Suprapubic skin (tissue), 4 donors: ENCODE data around the gene CADM4. TPM values are rescaled to one million over a fixed set of nuclear protein-coding genes. Genes with fewer than 3 reads are reported as not detected.

Experiments
- DNase-seq, 2 donors: peaks; one replicate each; pipeline ENCODE4 v3.0.0-alpha.2; 2019; ENCODE audit warnings: low spot score in 2 of 2
- H3K27ac ChIP-seq: fragments of 200-600 bp; sonication (generic); one replicate; pipeline ENCODE4 v1.5.1; 2019
- H3K27me3 ChIP-seq: fragments of 200-600 bp; sonication (generic); one replicate; pipeline ENCODE4 v1.5.1; 2019
- H3K36me3 ChIP-seq: fragments of 200-600 bp; sonication (generic); one replicate; pipeline ENCODE4 v1.5.1; 2019
- H3K4me1 ChIP-seq: fragments of 200-600 bp; sonication (generic); one replicate; pipeline ENCODE4 v1.5.1; 2019
- H3K4me3 ChIP-seq: fragments of 200-600 bp; sonication (generic); one replicate; pipeline ENCODE4 v1.5.1; 2019; ENCODE audit warnings: mild to moderate bottlenecking
- H3K9me3 ChIP-seq: fragments of 200-600 bp; sonication (generic); one replicate; pipeline ENCODE4 v1.5.1; 2019
- EP300 ChIP-seq: sonication (generic); formaldehyde crosslinking; IDR thresholded peaks from one replicate; pipeline ENCODE4 v1.6.1; 2017; ENCODE audit warnings: antibody characterized with exemption
- POLR2A ChIP-seq, 2 donors: fragments of 450-650 bp; IDR thresholded peaks; one replicate each; pipeline ENCODE4 v1.6.1; 2017; ENCODE audit warnings: antibody characterized with exemption in 2 of 2, mild to moderate bottlenecking in 2 of 2, moderate library complexity in 2 of 2
- POLR2AphosphoS5 ChIP-seq, 3 donors: sonication (generic); formaldehyde crosslinking; IDR thresholded peaks; one replicate each; pipeline ENCODE4 v1.6.1; 2017; ENCODE audit warnings: antibody characterized with exemption in 3 of 3
- WGBS: methylation state at CpG from one replicate; pipeline ENCODE4 v1.1.5; 2018; 5-methylcytosine and 5-hydroxymethylcytosine counted together
- total RNA-seq, 4 donors: library from RNA; depleted of rRNA; stranded (reverse); fragments of >200 nt; gene quantifications; one replicate each; pipeline ENCODE4 v1.1.0, GENCODE V29; 2016
- TF ChIP-seq, protein P1 (sequence below), 2 donors: fragments of 200-600 bp in 1 of 2; fragments of 450-650 bp in 1 of 2; sonication (generic) in 1 of 2; IDR thresholded peaks; one replicate each; pipeline ENCODE4 v1.5.1; 2016 to 2019; ENCODE audit warnings: antibody characterized with exemption in 2 of 2, mild to moderate bottlenecking in 1 of 2, moderate library complexity in 1 of 2

Gene CADM4
- total RNA-seq, 4 donors from 2014 or later: 14.1 to 23.8 (median 15.7) TPM

- 80% methylated on average over 7 of the region's 7 CpGs for whole genome bisulfite sequencing
- no peaks in the 10 kb centered on the region for H3K36me3 ChIP-seq
- H3K4me3 ChIP-seq: peak overlapping the region; percentile 44
- no peak for TF ChIP-seq POLR2AphosphoS5 (IDR thresholded peaks at IDR 0.05)
- TF ChIP-seq, protein P1, sequence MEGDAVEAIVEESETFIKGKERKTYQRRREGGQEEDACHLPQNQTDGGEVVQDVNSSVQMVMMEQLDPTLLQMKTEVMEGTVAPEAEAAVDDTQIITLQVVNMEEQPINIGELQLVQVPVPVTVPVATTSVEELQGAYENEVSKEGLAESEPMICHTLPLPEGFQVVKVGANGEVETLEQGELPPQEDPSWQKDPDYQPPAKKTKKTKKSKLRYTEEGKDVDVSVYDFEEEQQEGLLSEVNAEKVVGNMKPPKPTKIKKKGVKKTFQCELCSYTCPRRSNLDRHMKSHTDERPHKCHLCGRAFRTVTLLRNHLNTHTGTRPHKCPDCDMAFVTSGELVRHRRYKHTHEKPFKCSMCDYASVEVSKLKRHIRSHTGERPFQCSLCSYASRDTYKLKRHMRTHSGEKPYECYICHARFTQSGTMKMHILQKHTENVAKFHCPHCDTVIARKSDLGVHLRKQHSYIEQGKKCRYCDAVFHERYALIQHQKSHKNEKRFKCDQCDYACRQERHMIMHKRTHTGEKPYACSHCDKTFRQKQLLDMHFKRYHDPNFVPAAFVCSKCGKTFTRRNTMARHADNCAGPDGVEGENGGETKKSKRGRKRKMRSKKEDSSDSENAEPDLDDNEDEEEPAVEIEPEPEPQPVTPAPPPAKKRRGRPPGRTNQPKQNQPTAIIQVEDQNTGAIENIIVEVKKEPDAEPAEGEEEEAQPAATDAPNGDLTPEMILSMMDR (IDR thresholded peaks at IDR 0.05): no peak
- no peak for TF ChIP-seq EP300
- no peak for TF ChIP-seq POLR2A (IDR thresholded peaks at IDR 0.05)
- no peak for DNase-seq
- H3K4me1 ChIP-seq: peaks cover 20% of the 10 kb centered on the region
- peak overlapping the region; percentile 15 for H3K27ac ChIP-seq
- no peaks in the 10 kb centered on the region for H3K9me3 ChIP-seq
- H3K27me3 ChIP-seq: no peaks in the 10 kb centered on the region
Observed at GRCh38 chr19:43581467-43581866, 58.2 kb downstream of the CADM4 start.

DNA sequence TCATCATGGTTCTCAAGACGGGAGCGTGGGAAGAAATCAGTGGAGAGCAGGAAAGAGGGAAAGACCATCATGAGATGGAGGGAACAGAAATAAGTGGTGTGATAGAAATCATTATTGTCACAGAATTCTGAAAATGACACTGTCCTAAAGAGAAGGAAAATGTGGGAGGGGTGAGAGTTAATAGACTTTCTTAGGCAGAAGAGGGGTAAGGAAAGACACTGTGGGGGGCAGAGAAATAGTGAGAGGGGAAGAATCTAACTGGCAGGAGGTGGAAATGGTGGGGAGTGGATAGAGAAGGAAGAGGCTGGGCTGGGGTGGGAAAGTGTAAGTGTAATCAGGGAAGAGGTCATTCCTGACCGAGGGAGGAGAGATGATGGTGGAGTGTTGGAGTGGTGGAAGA is 60.9 kb downstream of the CADM4 start:
- H3K27me3 ChIP-seq: no peaks in the 10 kb centered on the region
- H3K36me3 ChIP-seq: no peaks in the 10 kb centered on the region
- no peak overlapping the region for H3K27ac ChIP-seq
- no peak for DNase-seq
- H3K4me3 ChIP-seq: no peak overlapping the region
- no peaks in the 10 kb centered on the region for H3K9me3 ChIP-seq
- peaks cover 37% of the 10 kb centered on the region for H3K4me1 ChIP-seq
- TF ChIP-seq, protein P1 (IDR thresholded peaks at IDR 0.05): no peak
- TF ChIP-seq POLR2AphosphoS5 (IDR thresholded peaks at IDR 0.05) (no peak), EP300 (no peak), POLR2A (IDR thresholded peaks at IDR 0.05) (no peak)
- 91% methylated on average over 3 of the region's 3 CpGs for WGBS

- whole genome bisulfite sequencing: 53% methylated on average over 37 of the region's 37 CpGs
- Histone ChIP-seq H3K9me3 (no peaks in the 10 kb centered on the region), H3K36me3 (peaks cover 9% of the 10 kb centered on the region), H3K27me3 (no peaks in the 10 kb centered on the region), H3K27ac (peak overlapping the region; percentile 74), H3K4me3 (peak overlapping the region; percentile 88), H3K4me1 (peaks cover 28% of the 10 kb centered on the region)
- TF ChIP-seq, protein P1 (IDR thresholded peaks at IDR 0.05): no peak
- no peak for TF ChIP-seq POLR2AphosphoS5 (IDR thresholded peaks at IDR 0.05)
- no peak for TF ChIP-seq EP300
- no peak for DNase-seq
Observed at GRCh38 chr19:43575955-43576878, 63.4 kb downstream of the CADM4 start.

GRCh38 chr19:43575156-43575950 is 64.3 kb downstream of the CADM4 start, which contains the start of the genes PINLYP and XRCC1:
PINLYP (plus strand) TSS chr19:43575801; CDS start chr19:43577192, 1,391 bp downstream.
XRCC1 (minus strand) TSS chr19:43575527; CDS start chr19:43575458, 69 bp downstream.
- H3K36me3 ChIP-seq: peaks cover 9% of the 10 kb centered on the region
- H3K27me3 ChIP-seq: no peaks in the 10 kb centered on the region
- DNase-seq: peak; percentile 98
- H3K4me3 ChIP-seq: peak within 1 kb of the TSS; percentile 88
- H3K9me3 ChIP-seq: no peaks in the 10 kb centered on the region
- TF ChIP-seq POLR2A (IDR thresholded peaks at IDR 0.05): peak in 1 of 2 donors; percentile 28
- TF ChIP-seq EP300: no peak
- 0% methylated on average over 27 of the region's 51 CpGs for WGBS
- peak within 1 kb of the TSS; percentile 80 for H3K27ac ChIP-seq
- H3K4me1 ChIP-seq: peaks cover 22% of the 10 kb centered on the region

- Histone ChIP-seq H3K9me3 (no peaks in the 10 kb centered on the region), H3K4me3 (peak overlapping the region; percentile 88), H3K27me3 (no peaks in the 10 kb centered on the region), H3K4me1 (peaks cover 22% of the 10 kb centered on the region), H3K27ac (peak overlapping the region; percentile 80), H3K36me3 (peaks cover 9% of the 10 kb centered on the region)
- TF ChIP-seq, protein P1 (IDR thresholded peaks at IDR 0.05): no peak
- TF ChIP-seq POLR2AphosphoS5 (IDR thresholded peaks at IDR 0.05): no peak
- TF ChIP-seq EP300: no peak
- no peak for TF ChIP-seq POLR2A (IDR thresholded peaks at IDR 0.05)
- 29% methylated on average over 11 of the region's 12 CpGs for WGBS
- DNase-seq: no peak
Observed at GRCh38 chr19:43574424-43575155, 65.1 kb downstream of the CADM4 start.
